HEK293 (cell line): Measurements from ENCODE around the gene SUSD3.

Source experiments
- CTCF ChIA-PET: fragments of 350-600 bp; formaldehyde crosslinking; extraction: SDS; loops from one replicate; lab custom pipeline; 2021; ENCODE audit warnings: antibody characterized with exemption; lab: Yijun Ruan, JAX
- POLR2A ChIA-PET: fragments of 300-600 bp; formaldehyde crosslinking; extraction: SDS; loops from one replicate; lab custom pipeline; 2020; ENCODE audit warnings: antibody characterized with exemption, inconsistent platforms; lab: Yijun Ruan, JAX
- H3K27ac ChIP-seq: fragments of 200-500 bp; sonication (Bioruptor generic); 2 replicates; pipeline ENCODE4 v1.5.1; 2014; ENCODE audit warnings: low read depth, low read length, control low read depth, inconsistent platforms; ENCODE audit errors: extremely low read depth
- H3K36me3 ChIP-seq, 2 experiments: fragments of 200-500 bp in 1 of 2; sonication (Bioruptor generic) in 1 of 2; 1 replicate in 1 of 2; 2 replicates in 1 of 2; pipeline ENCODE4 v1.5.1; 2014 to 2017; ENCODE audit warnings: inconsistent platforms in 2 of 2, low read length in 2 of 2; ENCODE audit not compliant: control insufficient read depth in 2 of 2, insufficient read depth in 1 of 2
- H3K4me1 ChIP-seq: fragments of 200-500 bp; sonication (Bioruptor generic); 2 replicates; pipeline ENCODE4 v1.5.1; 2014; ENCODE audit warnings: mild to moderate bottlenecking, low read length, inconsistent platforms; ENCODE audit not compliant: control insufficient read depth, insufficient read depth
- H3K4me3 ChIP-seq: 2 replicates; pipeline ENCODE4 v1.5.1; 2011; ENCODE audit warnings: low read depth, mild to moderate bottlenecking, control low read depth, low read length, moderate library complexity
- H3K9me3 ChIP-seq: fragments of 200-500 bp; sonication (Bioruptor generic); 2 replicates; pipeline ENCODE4 v1.5.1; 2014; ENCODE audit warnings: low read depth, low read length, inconsistent platforms; ENCODE audit not compliant: control insufficient read depth, insufficient read depth
- BCL11A ChIP-seq: fragments of 450-650 bp; formaldehyde crosslinking; IDR thresholded peaks from 2 replicates; pipeline ENCODE4 v1.5.1; 2016; ENCODE audit warnings: low read depth, missing biosample characterization, missing genetic modification characterization
- GLIS1 ChIP-seq: fragments of 450-650 bp; formaldehyde crosslinking; IDR thresholded peaks from 2 replicates; pipeline ENCODE4 v1.5.1; 2016; ENCODE audit warnings: missing biosample characterization, missing genetic modification characterization
- KLF1 ChIP-seq: fragments of 450-650 bp; formaldehyde crosslinking; IDR thresholded peaks from 2 replicates; pipeline ENCODE4 v1.5.1; 2016; ENCODE audit warnings: missing biosample characterization, missing genetic modification characterization
- KLF7 ChIP-seq: fragments of 450-650 bp; formaldehyde crosslinking; IDR thresholded peaks from 2 replicates; pipeline ENCODE4 v1.5.1; 2016; ENCODE audit warnings: missing biosample characterization, missing genetic modification characterization, borderline replicate concordance
- PRDM4 ChIP-seq: fragments of 450-650 bp; formaldehyde crosslinking; IDR thresholded peaks from 2 replicates; pipeline ENCODE4 v1.5.1; 2017; ENCODE audit warnings: missing biosample characterization, missing genetic modification characterization
- YY1 ChIP-seq: fragments of 450-650 bp; formaldehyde crosslinking; IDR thresholded peaks from 2 replicates; pipeline ENCODE4 v1.5.1; 2018; ENCODE audit warnings: missing biosample characterization, missing genetic modification characterization
- ZBTB17 ChIP-seq: fragments of 450-650 bp; formaldehyde crosslinking; IDR thresholded peaks from 2 replicates; pipeline ENCODE4 v1.5.1; 2016; ENCODE audit warnings: missing biosample characterization, missing genetic modification characterization
- ZBTB8A ChIP-seq: fragments of 450-650 bp; formaldehyde crosslinking; IDR thresholded peaks from 2 replicates; pipeline ENCODE4 v1.5.1; 2016; ENCODE audit warnings: missing biosample characterization, missing genetic modification characterization
- ZNF140 ChIP-seq: fragments of 450-650 bp; formaldehyde crosslinking; IDR thresholded peaks from 2 replicates; pipeline ENCODE4 v1.5.1; 2016; ENCODE audit warnings: missing biosample characterization, missing genetic modification characterization
- ZNF146 ChIP-seq: fragments of 450-650 bp; formaldehyde crosslinking; IDR thresholded peaks from 2 replicates; pipeline ENCODE4 v1.5.1; 2016; ENCODE audit warnings: missing biosample characterization, missing genetic modification characterization
- ZNF23 ChIP-seq: fragments of 450-650 bp; formaldehyde crosslinking; IDR thresholded peaks from 2 replicates; pipeline ENCODE4 v1.5.1; 2016; ENCODE audit warnings: missing biosample characterization, missing genetic modification characterization, borderline replicate concordance
- ZNF341 ChIP-seq: fragments of 450-650 bp; formaldehyde crosslinking; IDR thresholded peaks from 2 replicates; pipeline ENCODE4; 2016; ENCODE audit warnings: low read depth, missing biosample characterization, missing genetic modification characterization
- ZNF350 ChIP-seq: fragments of 450-650 bp; formaldehyde crosslinking; IDR thresholded peaks from 2 replicates; pipeline ENCODE4 v1.5.0; 2017; ENCODE audit warnings: missing biosample characterization, mild to moderate bottlenecking, missing genetic modification characterization
- ZNF362 ChIP-seq: fragments of 450-650 bp; formaldehyde crosslinking; IDR thresholded peaks from 2 replicates; pipeline ENCODE4 v1.5.1; 2016; ENCODE audit warnings: missing biosample characterization, missing genetic modification characterization
- ZNF423 ChIP-seq: fragments of 450-650 bp; formaldehyde crosslinking; IDR thresholded peaks from 2 replicates; pipeline ENCODE4 v1.5.1; 2016; ENCODE audit warnings: missing biosample characterization, missing genetic modification characterization
- ZNF561 ChIP-seq: fragments of 450-650 bp; IDR thresholded peaks from 2 replicates; pipeline ENCODE4 v1.5.1; 2018; ENCODE audit warnings: missing biosample characterization, missing genetic modification characterization, borderline replicate concordance
- ZNF585B ChIP-seq: fragments of 450-650 bp; formaldehyde crosslinking; IDR thresholded peaks from 2 replicates; pipeline ENCODE4 v1.5.1; 2016; ENCODE audit warnings: missing biosample characterization, missing genetic modification characterization
- ZNF704 ChIP-seq: fragments of 450-650 bp; formaldehyde crosslinking; IDR thresholded peaks from 2 replicates; pipeline ENCODE4 v1.5.1; 2016; ENCODE audit warnings: missing biosample characterization, missing genetic modification characterization
- ZNF843 ChIP-seq: fragments of 450-650 bp; formaldehyde crosslinking; IDR thresholded peaks from 2 replicates; pipeline ENCODE4 v1.5.1; 2016; ENCODE audit warnings: missing biosample characterization, missing genetic modification characterization

SUSD3 gene

GRCh38 chr9:93092251-93092991 lies 33.9 kb downstream of the SUSD3 start:
- POLR2A ChIA-PET = no interaction called here
- H3K36me3 ChIP-seq = no peaks in the 10 kb centered on the region
- no peaks in the 10 kb centered on the region; the same call in 1 of the 2 replicates for H3K4me1 ChIP-seq
- CTCF ChIA-PET = interaction anchor here (0.7 kb wide), 1 partner anchor 17 kb away, joined by 3 read pairs; no protein-coding TSS in a partner anchor
- H3K9me3 ChIP-seq = no peaks in the 10 kb centered on the region
- TF ChIP-seq ZNF561 (tag by site-specific recombination) = no peak
- TF ChIP-seq ZNF146 (tag by site-specific recombination) = no peak
- TF ChIP-seq ZNF843 (tag by site-specific recombination) = no peak
- no peak for TF ChIP-seq GLIS1 (tag by site-specific recombination)
- TF ChIP-seq ZBTB8A (tag by site-specific recombination) = no peak
- no peak for TF ChIP-seq ZNF704
- no peak for TF ChIP-seq ZNF350 (tag by site-specific recombination)
- TF ChIP-seq ZNF362 = no peak
- TF ChIP-seq YY1 = no peak
- TF ChIP-seq ZNF341 (tag by site-specific recombination) = no peak
- TF ChIP-seq ZNF585B (tag by site-specific recombination) = no peak
- TF ChIP-seq BCL11A = no peak
- no peak for TF ChIP-seq KLF7
- no peak for TF ChIP-seq ZNF423
- TF ChIP-seq ZNF23 = no peak
- no peak overlapping the region for H3K4me3 ChIP-seq
- H3K27ac ChIP-seq = no peak overlapping the region

- TF ChIP-seq KLF1 (tag by site-specific recombination) (peak; percentile 27; the same call in 1 of the 2 replicates), ZBTB17 (tag by site-specific recombination) (no peak), ZNF140 (tag by site-specific recombination) (no peak), PRDM4 (tag by site-specific recombination) (0 out of 2 replicates have a peak, but pooled peaks have one; percentile 22)
- TF ChIP-seq, all 188 proteins: peak for 2
- POLR2A ChIA-PET = no interaction called here
These were observed 34.8 kb downstream of the SUSD3 start for GRCh38 chr9:93093127-93093876.

More at GRCh38 chr9:93093127-93093876, 34.8 kb downstream of the SUSD3 start:
- H3K4me1 ChIP-seq = no peaks in the 10 kb centered on the region; the same call in 1 of the 2 replicates
- no peak overlapping the region for H3K27ac ChIP-seq
- no peaks in the 10 kb centered on the region for H3K9me3 ChIP-seq
- H3K4me3 ChIP-seq = no peak overlapping the region
- CTCF ChIA-PET = no interaction called here
- H3K36me3 ChIP-seq = no peaks in the 10 kb centered on the region
